SU-DHL-6 (cell line): ENCODE results near the gene DDX41.

Experiments
- H2AFZ ChIP-seq: fragments of 200-600 bp; sonication (generic); 2 replicates; pipeline ENCODE4 v1.6.1; 2014; ENCODE audit warnings: low read depth, mild to moderate bottlenecking, moderate library complexity, mixed read lengths, antibody characterized with exemption, low read length; ENCODE audit not compliant: severe bottlenecking
- H3F3A ChIP-seq: fragments of 200-600 bp; shearing (Covaris generic); 2 replicates; pipeline ENCODE4 v1.6.0; 2016; ENCODE audit warnings: antibody characterized with exemption, mild to moderate bottlenecking; ENCODE audit not compliant: insufficient read depth
- H3K27ac ChIP-seq: fragments of 200-600 bp; sonication (generic); 2 replicates; pipeline ENCODE4 v1.5.1; 2016; ENCODE audit warnings: low read depth, mild to moderate bottlenecking, low read length, moderate library complexity, mixed read lengths
- H3K27me3 ChIP-seq: fragments of 200-600 bp; sonication (generic), shearing (Covaris generic); 2 replicates; pipeline ENCODE4 v1.6.0; 2014; ENCODE audit warnings: mild to moderate bottlenecking, low read length
- H3K36me3 ChIP-seq: fragments of 200-600 bp; sonication (generic); 2 replicates; pipeline ENCODE4 v1.6.1; 2014; ENCODE audit warnings: mild to moderate bottlenecking, low read length, mixed read lengths
- H3K4me2 ChIP-seq: fragments of 300-600, 200-600 bp; shearing (Covaris generic), sonication (generic); 2 replicates; pipeline ENCODE4 v1.6.0; 2014; ENCODE audit warnings: low read length, low read depth, mild to moderate bottlenecking; ENCODE audit not compliant: poor library complexity, severe bottlenecking
- H3K4me3 ChIP-seq: fragments of 200-600 bp; sonication (generic); 2 replicates; pipeline ENCODE4 v1.5.1; 2014; ENCODE audit warnings: antibody characterized with exemption, low read length, mild to moderate bottlenecking, mixed read lengths; ENCODE audit not compliant: insufficient read depth, poor library complexity, severe bottlenecking
- H3K79me2 ChIP-seq: fragments of 200-600 bp; sonication (generic); 2 replicates; pipeline ENCODE4 v1.6.1; 2014; ENCODE audit warnings: mild to moderate bottlenecking, low read length, moderate library complexity; ENCODE audit not compliant: insufficient read depth
- H3K9ac ChIP-seq: fragments of 200-600 bp; sonication (generic); 2 replicates; pipeline ENCODE4 v1.7.0; 2014; ENCODE audit warnings: mild to moderate bottlenecking, low read length
- H3K9me2 ChIP-seq: fragments of 200-600 bp; sonication (generic); replicated peaks from 2 replicates; pipeline ENCODE4 v1.6.1; 2014; ENCODE audit warnings: low read length; ENCODE audit not compliant: insufficient read depth
- H3K9me3 ChIP-seq: fragments of 200-600 bp; sonication (generic); 2 replicates; pipeline ENCODE4 v1.6.1; 2014; ENCODE audit warnings: low read length, mixed read lengths; ENCODE audit not compliant: insufficient read depth
- H4K20me1 ChIP-seq: fragments of 200-600 bp; sonication (generic); 2 replicates; pipeline ENCODE4 v1.6.1; 2014; ENCODE audit warnings: low read depth, mild to moderate bottlenecking, antibody characterized with exemption, low read length, moderate library complexity, mixed read lengths
- EZH2phosphoT487 ChIP-seq: fragments of 200-600 bp; sonication (generic), shearing (Covaris generic); conservative IDR thresholded peaks from 2 replicates; pipeline ENCODE4 v1.6.1; 2018; ENCODE audit warnings: mild to moderate bottlenecking, antibody characterized with exemption, low read length, moderate library complexity, mixed read lengths
- TF ChIP-seq, protein P1 (sequence below): fragments of 200-600 bp; sonication (generic); IDR thresholded peaks from one replicate; pipeline ENCODE4 v1.5.1; 2017; ENCODE audit warnings: antibody characterized with exemption, mild to moderate bottlenecking, low read length, moderate library complexity; ENCODE audit not compliant: insufficient read depth, poor library complexity, severe bottlenecking

Gene DDX41

DNA sequence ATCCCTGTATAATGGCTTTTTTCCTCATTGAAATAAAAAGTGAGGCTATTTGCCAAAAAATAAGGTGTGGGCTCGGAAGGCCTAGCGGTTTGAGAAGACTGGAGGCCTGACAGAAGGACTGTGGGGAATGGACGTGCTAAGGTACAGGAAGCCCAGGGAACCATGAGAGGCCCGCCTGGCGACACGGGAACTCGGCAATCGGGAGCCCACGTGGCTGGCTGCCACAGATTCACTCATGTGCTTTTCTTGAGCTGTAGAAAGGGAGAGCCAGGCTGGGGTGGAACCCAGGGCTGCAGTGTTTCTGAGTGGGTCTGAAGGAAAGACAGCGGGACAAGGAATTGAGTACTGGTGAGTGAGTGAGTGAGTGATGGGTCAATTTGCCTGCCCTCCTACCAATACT is 11.9 kb upstream of the DDX41 start:
- Histone ChIP-seq H3K4me3 (no peak overlapping the region), H3K27ac (no peak overlapping the region), H3F3A (no peaks in the 10 kb centered on the region), H3K79me2 (no peaks in the 10 kb centered on the region), H4K20me1 (no peaks in the 10 kb centered on the region), H3K9me2 (no peaks in the 10 kb centered on the region), H3K4me2 (no peak overlapping the region), H3K9ac (no peak overlapping the region), H3K9me3 (no peaks in the 10 kb centered on the region), H2AFZ (no peak overlapping the region), H3K27me3 (no peaks in the 10 kb centered on the region), H3K36me3 (no peaks in the 10 kb centered on the region; the same call in 1 of the 2 replicates)
- TF ChIP-seq, protein P1, sequence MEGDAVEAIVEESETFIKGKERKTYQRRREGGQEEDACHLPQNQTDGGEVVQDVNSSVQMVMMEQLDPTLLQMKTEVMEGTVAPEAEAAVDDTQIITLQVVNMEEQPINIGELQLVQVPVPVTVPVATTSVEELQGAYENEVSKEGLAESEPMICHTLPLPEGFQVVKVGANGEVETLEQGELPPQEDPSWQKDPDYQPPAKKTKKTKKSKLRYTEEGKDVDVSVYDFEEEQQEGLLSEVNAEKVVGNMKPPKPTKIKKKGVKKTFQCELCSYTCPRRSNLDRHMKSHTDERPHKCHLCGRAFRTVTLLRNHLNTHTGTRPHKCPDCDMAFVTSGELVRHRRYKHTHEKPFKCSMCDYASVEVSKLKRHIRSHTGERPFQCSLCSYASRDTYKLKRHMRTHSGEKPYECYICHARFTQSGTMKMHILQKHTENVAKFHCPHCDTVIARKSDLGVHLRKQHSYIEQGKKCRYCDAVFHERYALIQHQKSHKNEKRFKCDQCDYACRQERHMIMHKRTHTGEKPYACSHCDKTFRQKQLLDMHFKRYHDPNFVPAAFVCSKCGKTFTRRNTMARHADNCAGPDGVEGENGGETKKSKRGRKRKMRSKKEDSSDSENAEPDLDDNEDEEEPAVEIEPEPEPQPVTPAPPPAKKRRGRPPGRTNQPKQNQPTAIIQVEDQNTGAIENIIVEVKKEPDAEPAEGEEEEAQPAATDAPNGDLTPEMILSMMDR: no peak
- TF ChIP-seq EZH2phosphoT487: no peak

DNA sequence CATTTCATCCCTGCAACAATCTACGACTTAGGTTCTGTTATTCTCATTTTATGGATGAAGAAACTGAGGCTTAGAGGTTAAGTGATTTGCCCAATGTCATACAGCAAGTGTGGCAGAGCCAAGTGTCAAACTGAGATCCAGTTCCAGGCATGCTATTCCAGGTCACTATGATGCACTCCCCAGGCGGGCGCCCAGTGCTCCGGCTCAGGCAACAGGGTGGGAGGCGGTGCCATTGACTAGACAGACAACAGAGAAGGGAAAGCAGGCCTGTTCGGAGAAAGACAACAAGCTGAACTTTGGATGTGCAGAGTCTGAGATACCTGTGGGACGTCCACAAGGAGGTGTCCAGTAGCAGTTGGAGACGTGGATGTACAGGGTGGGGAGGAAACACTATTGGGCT is 10.8 kb upstream of the DDX41 start:
- H3K9me3 ChIP-seq: no peaks in the 10 kb centered on the region
- H3K9me2 ChIP-seq: no peaks in the 10 kb centered on the region
- no peaks in the 10 kb centered on the region for H3K27me3 ChIP-seq
- no peaks in the 10 kb centered on the region for H3K36me3 ChIP-seq
- TF ChIP-seq, protein P1: no peak
- no peak for TF ChIP-seq EZH2phosphoT487
- no peak overlapping the region for H2AFZ ChIP-seq
- H3K4me2 ChIP-seq: no peak overlapping the region
- no peaks in the 10 kb centered on the region for H3F3A ChIP-seq
- H3K79me2 ChIP-seq: no peaks in the 10 kb centered on the region
- H3K27ac ChIP-seq: no peak overlapping the region
- no peaks in the 10 kb centered on the region for H4K20me1 ChIP-seq
- no peak overlapping the region for H3K4me3 ChIP-seq
- no peak overlapping the region for H3K9ac ChIP-seq

DNA sequence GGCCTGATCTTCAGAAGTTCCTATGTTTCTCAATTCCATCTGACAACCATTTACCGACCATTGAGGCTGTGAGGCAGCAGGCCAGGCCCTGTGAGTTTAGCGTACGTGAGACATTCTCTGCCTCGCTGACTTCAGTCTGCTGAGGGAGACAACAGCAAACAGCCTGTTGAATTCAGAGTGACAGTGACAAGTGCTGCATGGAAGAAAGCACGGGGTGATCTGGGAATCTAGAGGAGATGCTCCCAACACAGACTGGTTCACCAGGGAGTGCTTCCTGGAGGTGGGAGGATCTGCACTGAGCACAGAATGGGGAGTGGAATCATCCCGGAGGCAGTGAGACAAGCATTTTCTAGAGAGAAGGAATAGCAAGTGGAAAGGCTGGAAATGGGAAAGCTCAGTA is 10.0 kb upstream of the DDX41 start:
- Histone ChIP-seq H3F3A (no peaks in the 10 kb centered on the region), H3K27ac (no peak overlapping the region), H3K79me2 (no peaks in the 10 kb centered on the region), H3K36me3 (no peaks in the 10 kb centered on the region), H4K20me1 (no peaks in the 10 kb centered on the region), H2AFZ (no peak overlapping the region), H3K9me3 (no peaks in the 10 kb centered on the region), H3K9me2 (no peaks in the 10 kb centered on the region), H3K9ac (no peak overlapping the region), H3K4me3 (no peak overlapping the region), H3K27me3 (no peaks in the 10 kb centered on the region), H3K4me2 (no peak overlapping the region)
- TF ChIP-seq, protein P1: no peak
- TF ChIP-seq EZH2phosphoT487: no peak
